Mesenchymal stem cell (in vitro differentiated cells and primary cell): ENCODE measurements around the gene LSM11.
"Not testable (repeated sequence)": the region's sequence is repeated elsewhere in the genome, so short reads cannot be mapped to it uniquely, and the experiment has no call there.

ENCODE experiments used
- DNase-seq: peaks from one replicate; pipeline ENCODE4 v3.0.0-alpha.2; 2013
- H2AFZ ChIP-seq: one replicate; pipeline ENCODE4 v1.6.1; 2013; ENCODE audit warnings: low read depth, mild to moderate bottlenecking, control low read depth, inconsistent platforms, low read length, moderate library complexity
- H2AK5ac ChIP-seq: 2 replicates; pipeline ENCODE4 v1.6.1; 2013; ENCODE audit warnings: low read length, moderate library complexity, mild to moderate bottlenecking, inconsistent platforms; ENCODE audit not compliant: severe bottlenecking
- H2BK120ac ChIP-seq: one replicate; pipeline ENCODE4 v1.6.1; 2013; ENCODE audit warnings: low read depth, mild to moderate bottlenecking, inconsistent platforms, low read length, moderate library complexity
- H2BK12ac ChIP-seq, 2 experiments: one replicate each; pipeline ENCODE4 v1.6.1; 2013; ENCODE audit warnings: inconsistent platforms in 2 of 2, low read length in 2 of 2, mild to moderate bottlenecking in 2 of 2, moderate library complexity in 2 of 2, control low read depth in 1 of 2
- H2BK15ac ChIP-seq: one replicate; pipeline ENCODE4 v1.6.1; 2013; ENCODE audit warnings: mild to moderate bottlenecking, low read depth, inconsistent platforms; ENCODE audit not compliant: poor library complexity, severe bottlenecking
- H2BK5ac ChIP-seq: 2 replicates; pipeline ENCODE4 v1.6.1; 2013; ENCODE audit warnings: low read depth, mild to moderate bottlenecking, low read length, control low read depth, inconsistent platforms; ENCODE audit not compliant: poor library complexity, severe bottlenecking
- H3K14ac ChIP-seq, 2 experiments: one replicate each; pipeline ENCODE4 v1.6.1; 2013; ENCODE audit warnings: inconsistent platforms in 2 of 2, low read length in 2 of 2, control low read depth in 1 of 2, mild to moderate bottlenecking in 1 of 2, moderate library complexity in 1 of 2
- H3K18ac ChIP-seq, 2 experiments: one replicate each; pipeline ENCODE4 v1.6.1; 2013; ENCODE audit warnings: inconsistent platforms in 2 of 2, low read length in 2 of 2, control low read depth in 1 of 2, low read depth in 1 of 2, mild to moderate bottlenecking in 1 of 2
- H3K23ac ChIP-seq, 2 experiments: one replicate each; pipeline ENCODE4 v1.6.1; 2013; ENCODE audit warnings: inconsistent platforms in 2 of 2, low read length in 2 of 2, mild to moderate bottlenecking in 2 of 2, moderate library complexity in 2 of 2, control low read depth in 1 of 2
- H3K27ac ChIP-seq: 2 replicates; pipeline ENCODE4 v1.5.1; 2013; ENCODE audit warnings: mild to moderate bottlenecking, moderate library complexity, low read length, control low read depth, inconsistent platforms; ENCODE audit not compliant: poor library complexity, severe bottlenecking
- H3K27me3 ChIP-seq, 2 experiments: 2 replicates each; pipeline versions ENCODE4 v1.6.1 to v1.7.0; 2013; ENCODE audit warnings: low read length in 2 of 2, mild to moderate bottlenecking in 2 of 2, moderate library complexity in 2 of 2, control low read depth in 1 of 2, inconsistent platforms in 1 of 2; ENCODE audit not compliant: control insufficient read depth in 1 of 2, insufficient read depth in 1 of 2
- H3K36me3 ChIP-seq, 2 experiments: 2 replicates each; pipeline versions ENCODE4 v1.6.1 to v1.7.0; 2013; ENCODE audit warnings: low read length in 2 of 2, control low read depth in 1 of 2, inconsistent platforms in 1 of 2, low read depth in 1 of 2, mild to moderate bottlenecking in 1 of 2; ENCODE audit not compliant: insufficient read depth in 2 of 2, control insufficient read depth in 1 of 2
- H3K4ac ChIP-seq, 2 experiments: one replicate each; pipeline ENCODE4 v1.6.1; 2013; ENCODE audit warnings: inconsistent platforms in 2 of 2, low read length in 2 of 2, mild to moderate bottlenecking in 2 of 2, moderate library complexity in 2 of 2, control low read depth in 1 of 2, low read depth in 1 of 2
- H3K4me1 ChIP-seq: 2 replicates; pipeline ENCODE4 v1.6.1; 2013; ENCODE audit warnings: low read depth, low read length, control low read depth; ENCODE audit not compliant: control insufficient read depth, insufficient read depth
- H3K4me2 ChIP-seq: 2 replicates; pipeline ENCODE4 v1.6.1; 2013; ENCODE audit warnings: low read length, mild to moderate bottlenecking, inconsistent platforms; ENCODE audit not compliant: poor library complexity, severe bottlenecking
- H3K4me3 ChIP-seq, 2 experiments: 2 replicates each; pipeline versions ENCODE4 v1.5.1 to v1.7.0; 2013; ENCODE audit warnings: low read length in 2 of 2, mild to moderate bottlenecking in 2 of 2, control low read depth in 1 of 2, low read depth in 1 of 2; ENCODE audit not compliant: insufficient read depth in 1 of 2
- H3K79me1 ChIP-seq: replicated peaks from 2 replicates; pipeline ENCODE4 v1.6.1; 2013; ENCODE audit warnings: mild to moderate bottlenecking, control low read depth, low read length, inconsistent platforms; ENCODE audit not compliant: poor library complexity, severe bottlenecking
- H3K9ac ChIP-seq: 2 replicates; pipeline ENCODE4 v1.7.0; 2013; ENCODE audit warnings: mild to moderate bottlenecking, low read length, moderate library complexity
- H3K9me3 ChIP-seq: 2 replicates; pipeline ENCODE4 v1.7.0; 2013; ENCODE audit warnings: mild to moderate bottlenecking, low read length; ENCODE audit not compliant: control insufficient read depth
- H4K8ac ChIP-seq: one replicate; pipeline ENCODE4 v1.6.1; 2013; ENCODE audit warnings: inconsistent platforms, mild to moderate bottlenecking, low read length, moderate library complexity
- H4K91ac ChIP-seq: one replicate; pipeline ENCODE4 v1.6.1; 2013; ENCODE audit warnings: mild to moderate bottlenecking, low read length, inconsistent platforms
- WGBS: methylation state at CpG from one replicate; pipeline ENCODE4 v1.1.7; 2013; ENCODE audit warnings: mixed read lengths; 5-methylcytosine and 5-hydroxymethylcytosine counted together

LSM11 gene

GRCh38 chr5:157719245-157719644 lies 24.3 kb upstream of the LSM11 start:
- Histone ChIP-seq H3K23ac (no peak overlapping the region), H2BK15ac (no peak overlapping the region), H3K4me3 (no peak overlapping the region), H2BK120ac (no peak overlapping the region), H4K91ac (no peak overlapping the region), H4K8ac (no peak overlapping the region), H3K9me3 (no peaks in the 10 kb centered on the region), H3K4me2 (no peak overlapping the region), H2AK5ac (no peak overlapping the region), H3K4me1 (no peaks in the 10 kb centered on the region), H3K14ac (no peak overlapping the region), H2AFZ (no peak overlapping the region), H3K4ac (no peak overlapping the region), H2BK5ac (no peak overlapping the region), H3K27me3 (no peaks in the 10 kb centered on the region), H2BK12ac (no peak overlapping the region), H3K9ac (no peak overlapping the region), H3K79me1 (peaks cover 3% of the 10 kb centered on the region), H3K36me3 (no peaks in the 10 kb centered on the region), H3K18ac (no peak overlapping the region), H3K27ac (no peak overlapping the region)
- no peak for DNase-seq
- WGBS = 92% methylated on average over 1 of the region's 2 CpGs

GRCh38 chr5:157721159-157721558 lies 22.4 kb upstream of the LSM11 start:
- Histone ChIP-seq H3K4me2 (no peak overlapping the region), H2AFZ (no peak overlapping the region), H3K4ac (no peak overlapping the region), H3K4me3 (no peak overlapping the region), H3K14ac (no peak overlapping the region), H2BK12ac (no peak overlapping the region), H4K91ac (no peak overlapping the region), H2BK120ac (no peak overlapping the region), H3K18ac (no peak overlapping the region), H2BK5ac (no peak overlapping the region), H3K27ac (no peak overlapping the region), H2BK15ac (no peak overlapping the region), H3K79me1 (peaks cover 3% of the 10 kb centered on the region), H2AK5ac (no peak overlapping the region), H3K9ac (no peak overlapping the region), H3K4me1 (no peaks in the 10 kb centered on the region), H3K36me3 (no peaks in the 10 kb centered on the region), H3K9me3 (no peaks in the 10 kb centered on the region), H3K23ac (no peak overlapping the region), H3K27me3 (no peaks in the 10 kb centered on the region), H4K8ac (no peak overlapping the region)
- no peak for DNase-seq
- 88% methylated on average over 6 of the region's 6 CpGs for WGBS

- not testable (repeated sequence) for H2BK12ac ChIP-seq, H3K4me2 ChIP-seq, H4K8ac ChIP-seq, H4K91ac ChIP-seq, H3K27me3 ChIP-seq, H3K14ac ChIP-seq, H3K4ac ChIP-seq, H3K36me3 ChIP-seq, H3K79me1 ChIP-seq, H2AK5ac ChIP-seq, H3K4me1 ChIP-seq, H3K4me3 ChIP-seq, H2AFZ ChIP-seq, H3K9me3 ChIP-seq, H2BK120ac ChIP-seq, H3K23ac ChIP-seq, H2BK15ac ChIP-seq, H2BK5ac ChIP-seq, H3K18ac ChIP-seq, H3K9ac ChIP-seq, DNase-seq, H3K27ac ChIP-seq
- WGBS = no CpG with 5 or more reads among the region's 2 CpGs
These were observed 20.6 kb upstream of the LSM11 start for GRCh38 chr5:157722895-157723294.

GRCh38 chr5:157726607-157727006 lies 16.9 kb upstream of the LSM11 start:
- H3K4me1 ChIP-seq, H4K8ac ChIP-seq, H2BK120ac ChIP-seq, H2AK5ac ChIP-seq, H3K18ac ChIP-seq, H3K4me2 ChIP-seq, H3K79me1 ChIP-seq, H2BK5ac ChIP-seq, H3K27ac ChIP-seq, H3K4ac ChIP-seq, H3K4me3 ChIP-seq, DNase-seq, H2BK15ac ChIP-seq, H3K9ac ChIP-seq, H2AFZ ChIP-seq, H4K91ac ChIP-seq, H3K27me3 ChIP-seq, H3K9me3 ChIP-seq, H2BK12ac ChIP-seq, H3K36me3 ChIP-seq, H3K14ac ChIP-seq, H3K23ac ChIP-seq: not testable (repeated sequence)
- 83% methylated on average over 1 of the region's 2 CpGs for WGBS
